ENCODE data around the gene KCNB1. TPM values are rescaled to one million over a fixed set of nuclear protein-coding genes. Genes with fewer than 3 reads are reported as not detected.
A peak's percentile ranks its signal among the peaks of the same experiment; 100 is the strongest.
"Not testable (repeated sequence)": the region's sequence is repeated elsewhere in the genome, so short reads cannot be mapped to it uniquely, and the experiment has no call there.

KCNB1 gene
- total RNA-seq, 2 donors from 2014 or later: 2.8 to 16.1 TPM

DNA sequence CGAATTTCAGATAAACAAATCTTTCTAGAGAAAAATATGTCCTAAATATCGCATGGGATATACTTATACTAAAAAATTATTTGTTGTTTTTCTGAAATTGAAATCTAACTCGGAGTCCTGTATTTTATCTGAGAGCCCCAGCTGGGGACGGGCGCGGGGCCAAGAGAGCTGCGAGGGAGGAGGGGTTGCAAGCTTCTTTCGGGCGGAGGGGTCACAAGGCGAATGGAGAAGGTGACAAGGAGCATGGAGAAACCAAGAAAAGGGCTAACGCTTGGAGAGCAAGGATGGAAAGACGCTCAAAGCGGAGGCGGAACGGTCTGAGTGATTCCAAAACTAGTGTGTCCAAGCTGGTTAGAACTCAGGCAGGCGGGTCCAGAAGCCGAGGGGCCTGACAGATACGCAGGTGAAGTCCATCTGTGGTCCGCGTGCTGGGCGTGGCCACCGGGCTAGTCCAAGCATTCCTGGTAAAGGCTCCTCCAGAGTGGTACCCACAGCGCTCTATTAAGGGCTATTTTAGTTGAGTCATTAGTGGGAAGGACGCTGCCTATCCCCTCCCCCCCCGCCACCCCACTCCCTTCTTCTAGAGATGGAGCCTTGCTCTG, 163.2 kb downstream of the KCNB1 start:
- Histone ChIP-seq H3K27me3 (replicated peaks; ENCODE audit: insufficient read depth) (no peaks in the 10 kb centered on the region), H3K36me3 (no peaks in the 10 kb centered on the region), H3K4me1 (replicated peaks) (no peaks in the 10 kb centered on the region), H3K9me3 (no peaks in the 10 kb centered on the region), H3K27ac (no peak overlapping the region), H3K4me3 (peak overlapping the region in 1 of 2 donors; percentile 36)
- DNase-seq (ENCODE audit: low spot score): no peak
- intact Hi-C loops (cut with DNase I): no loop called here
- 23% methylated on average over 25 of the region's 25 CpGs for WGBS
- TF ChIP-seq CTCF (IDR thresholded peaks at IDR 0.05) (no peak), POLR2A (IDR thresholded peaks at IDR 0.05) (no peak), POLR2AphosphoS5 (IDR thresholded peaks at IDR 0.05) (no peak)

DNA sequence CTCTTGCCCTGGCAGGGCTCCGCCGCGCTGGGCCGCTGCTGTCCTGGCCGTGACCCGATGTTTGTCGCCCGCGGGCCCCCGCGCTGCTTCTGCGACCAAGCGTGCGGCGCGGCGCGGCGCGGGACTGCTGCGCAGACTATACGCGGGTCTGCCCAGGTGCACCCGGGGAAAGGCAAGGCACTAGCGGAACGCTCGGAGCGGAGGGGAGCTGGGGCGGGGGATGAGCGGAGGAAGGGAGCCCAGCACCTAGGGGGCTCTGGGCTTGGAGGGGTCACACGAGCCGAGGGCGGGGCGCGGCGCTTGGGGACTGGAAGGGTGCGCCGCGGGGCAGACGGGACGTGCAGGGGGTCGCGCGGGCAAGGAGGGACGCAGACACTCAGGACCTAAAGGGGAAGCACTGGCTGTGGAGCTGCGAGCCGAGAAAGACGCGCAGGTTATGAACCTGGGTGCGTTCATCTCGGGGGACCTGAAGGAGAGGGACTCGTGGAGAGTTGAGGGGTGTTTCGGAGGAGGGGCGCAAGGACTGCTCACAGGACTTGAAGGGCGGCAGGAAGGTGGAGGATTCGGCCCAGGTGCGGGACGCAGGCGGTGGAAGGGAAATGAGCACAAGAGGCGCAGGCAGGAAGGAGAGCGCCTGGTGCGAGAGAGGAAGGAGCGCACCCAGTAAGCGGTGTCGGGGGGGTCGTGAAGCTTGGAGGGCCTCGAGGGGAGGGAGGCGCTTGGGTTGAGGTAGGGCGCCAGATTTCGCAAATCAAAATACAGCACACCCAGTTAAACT, 163.8 kb downstream of the KCNB1 start:
- peak overlapping the region; percentile 29 to 36 for H3K4me3 ChIP-seq
- H3K27me3 ChIP-seq (replicated peaks; ENCODE audit: insufficient read depth): no peaks in the 10 kb centered on the region
- H3K4me1 ChIP-seq (replicated peaks): no peaks in the 10 kb centered on the region
- no peak overlapping the region for H3K27ac ChIP-seq
- WGBS: 2% methylated on average over 42 of the region's 70 CpGs
- intact Hi-C loops (cut with DNase I): no loop called here
- no peaks in the 10 kb centered on the region for H3K36me3 ChIP-seq
- no peaks in the 10 kb centered on the region for H3K9me3 ChIP-seq
- DNase-seq (ENCODE audit: low spot score): no peak
- TF ChIP-seq POLR2A (IDR thresholded peaks at IDR 0.05) (no peak), POLR2AphosphoS5 (IDR thresholded peaks at IDR 0.05) (no peak), CTCF (IDR thresholded peaks at IDR 0.05) (no peak)

DNA sequence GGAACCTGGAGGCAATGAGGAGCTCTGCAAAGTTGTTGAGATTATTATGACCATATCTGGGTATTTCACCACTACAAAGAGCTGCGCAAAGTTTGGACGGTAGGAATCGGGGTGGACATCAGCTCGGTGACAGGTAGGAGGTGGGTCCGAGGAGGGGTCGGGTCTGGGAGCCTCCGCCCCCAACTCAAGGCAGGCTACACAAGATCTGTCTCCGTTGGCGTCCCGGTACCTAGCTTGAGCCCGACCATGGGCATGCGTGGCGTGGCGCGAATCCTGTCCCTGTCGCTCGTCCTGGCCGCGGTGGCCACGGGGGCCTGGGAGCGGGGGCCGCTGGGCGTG, 164.4 kb downstream of the KCNB1 start:
- no peak for TF ChIP-seq POLR2AphosphoS5 (IDR thresholded peaks at IDR 0.05)
- TF ChIP-seq POLR2A (IDR thresholded peaks at IDR 0.05): no peak
- TF ChIP-seq CTCF (IDR thresholded peaks at IDR 0.05): no peak
- Histone ChIP-seq H3K4me3 (peak overlapping the region; percentile 29 to 36), H3K27ac (no peak overlapping the region), H3K27me3 (replicated peaks; ENCODE audit: insufficient read depth) (no peaks in the 10 kb centered on the region), H3K4me1 (replicated peaks) (no peaks in the 10 kb centered on the region), H3K36me3 (no peaks in the 10 kb centered on the region), H3K9me3 (no peaks in the 10 kb centered on the region)
- no peak for DNase-seq (ENCODE audit: low spot score)
- intact Hi-C loops (cut with DNase I): no loop called here
- WGBS: 9% methylated on average over 16 of the region's 23 CpGs

GRCh38 chr20:49316704-49317103, 165.8 kb downstream of the KCNB1 start:
- Histone ChIP-seq H3K36me3 (no peaks in the 10 kb centered on the region), H3K27ac (no peak overlapping the region), H3K4me1 (replicated peaks) (no peaks in the 10 kb centered on the region), H3K27me3 (replicated peaks; ENCODE audit: insufficient read depth) (no peaks in the 10 kb centered on the region), H3K4me3 (no peak overlapping the region), H3K9me3 (no peaks in the 10 kb centered on the region)
- DNase-seq (ENCODE audit: low spot score): no peak
- no peak for TF ChIP-seq POLR2AphosphoS5 (IDR thresholded peaks at IDR 0.05)
- no peak for TF ChIP-seq CTCF (IDR thresholded peaks at IDR 0.05)
- no peak for TF ChIP-seq POLR2A (IDR thresholded peaks at IDR 0.05)
- 39% methylated on average over 2 of the region's 2 CpGs for WGBS
- intact Hi-C loops (cut with DNase I): no loop called here

DNA sequence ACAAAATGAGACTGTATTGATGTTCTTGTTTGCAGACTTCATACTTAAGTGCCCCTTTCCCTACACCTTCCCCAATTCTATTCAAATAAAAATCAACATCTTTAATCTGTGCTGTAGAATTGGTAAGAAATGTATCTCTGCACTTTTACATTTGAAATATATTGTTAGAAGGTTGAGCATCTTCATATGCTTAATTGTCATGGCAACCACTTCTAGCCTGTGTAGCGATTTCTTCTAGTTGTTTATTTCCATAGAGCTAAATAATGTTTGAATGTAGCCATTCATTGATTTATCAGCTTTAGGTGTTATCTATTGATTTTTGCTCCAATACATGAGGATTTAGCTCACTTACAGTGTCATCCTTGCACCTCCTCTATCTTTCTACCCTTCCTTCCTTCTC, 166.9 kb downstream of the KCNB1 start:
- Histone ChIP-seq H3K4me1 (replicated peaks) (no peaks in the 10 kb centered on the region), H3K27me3 (replicated peaks; ENCODE audit: insufficient read depth) (no peaks in the 10 kb centered on the region), H3K36me3 (no peaks in the 10 kb centered on the region), H3K27ac (no peak overlapping the region), H3K9me3 (no peaks in the 10 kb centered on the region), H3K4me3 (no peak overlapping the region)
- no peak for DNase-seq (ENCODE audit: low spot score)
- 74% methylated on average over 1 of the region's 1 CpG for WGBS
- intact Hi-C loops (cut with DNase I): no loop called here
- no peak for TF ChIP-seq POLR2A (IDR thresholded peaks at IDR 0.05)
- no peak for TF ChIP-seq CTCF (IDR thresholded peaks at IDR 0.05)
- no peak for TF ChIP-seq POLR2AphosphoS5 (IDR thresholded peaks at IDR 0.05)

DNA sequence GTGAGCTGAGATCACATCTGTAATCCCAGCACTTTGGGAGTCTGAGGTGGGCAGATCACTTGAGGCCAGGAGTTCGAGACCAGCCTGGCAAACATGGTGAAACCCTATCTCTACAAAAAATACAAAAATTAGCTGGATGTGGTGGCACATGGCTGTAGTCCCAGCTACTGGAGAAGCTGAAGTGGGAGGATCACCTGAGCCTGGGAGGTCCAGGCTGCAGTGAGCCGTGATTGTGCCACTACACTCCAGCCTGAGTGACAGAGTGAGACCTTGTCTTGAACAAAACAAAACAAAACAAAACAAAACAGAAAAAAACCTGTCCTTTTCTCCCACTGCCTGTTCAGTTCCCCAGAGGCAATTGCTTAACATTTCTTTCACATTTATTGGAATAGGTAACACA, 168.4 kb downstream of the KCNB1 start:
- H3K9me3 ChIP-seq; intact Hi-C loops (cut with DNase I); H3K4me3 ChIP-seq; H3K4me1 ChIP-seq (replicated peaks); H3K27me3 ChIP-seq (replicated peaks; ENCODE audit: insufficient read depth); DNase-seq (ENCODE audit: low spot score); H3K36me3 ChIP-seq; H3K27ac ChIP-seq: not testable (repeated sequence)
- WGBS: 65% methylated on average over 2 of the region's 2 CpGs

Measured in prostate gland (tissue), 2 donors.